ENCODE results near the gene GPR84. TPM values are rescaled to one million over a fixed set of nuclear protein-coding genes. Genes with fewer than 3 reads are reported as not detected.

GPR84 gene
- polyA plus RNA-seq, 1 donor (not counting 4 experiments of a cell fraction or from before 2014, with no cell fraction given), result 0.12 TPM

GRCh38 chr12:54338698-54339296, 25.5 kb downstream of the GPR84 start:
- Histone ChIP-seq H3K4me3 (ENCODE audit: control insufficient read depth in 2 of 3, extremely low read depth in 1 of 3, insufficient read depth in 2 of 3, low read depth in 1 of 3, low read length in 3 of 3) (no peak overlapping the region), H3K9me3 (ENCODE audit: control insufficient read depth, low read depth, low read length) (no peaks in the 10 kb centered on the region), H3K36me3 (ENCODE audit: control insufficient read depth in 2 of 2, extremely low read depth in 1 of 2, insufficient read depth in 2 of 2, low read length in 2 of 2) (peaks cover 16 to 34% of the 10 kb centered on the region in 2 experiments), H3K9me1 (ENCODE audit: control insufficient read depth, extremely low read depth, insufficient read depth, low read length) (no peaks in the 10 kb centered on the region), H3K27me3 (ENCODE audit: control insufficient read depth, extremely low read depth, insufficient read depth, low read length) (no peaks in the 10 kb centered on the region), H3K27ac (ENCODE audit: control insufficient read depth, insufficient read depth, low read length) (no peak overlapping the region), H3K9ac (ENCODE audit: control insufficient read depth, extremely low read depth, insufficient read depth, low read length) (no peak overlapping the region), H3K4me1 (ENCODE audit: control insufficient read depth, extremely low read depth, insufficient read depth, low read length) (no peaks in the 10 kb centered on the region), H3K4me2 (ENCODE audit: control insufficient read depth, extremely low read depth, insufficient read depth, low read depth, low read length) (no peak overlapping the region), H3K79me2 (ENCODE audit: control insufficient read depth, insufficient read depth, low read length) (peaks cover 16% of the 10 kb centered on the region), H2AFZ (ENCODE audit: control insufficient read depth, low read length) (no peak overlapping the region), H4K20me1 (ENCODE audit: control insufficient read depth, extremely low read depth, insufficient read depth, low read length) (peaks cover 4% of the 10 kb centered on the region)
- TF ChIP-seq CTCF (optimal IDR thresholded peaks at IDR 0.05 in 1 of 3, IDR thresholded peaks at IDR 0.05 in 1 of 3, conservative IDR thresholded peaks at IDR 0.05 in 1 of 3; ENCODE audit: extremely low read depth in 1 of 3, insufficient read depth in 2 of 3, low read length in 3 of 3), result no peak
- TF ChIP-seq EZH2 (IDR thresholded peaks at IDR 0.05; ENCODE audit: low read length), result no peak
- DNase-seq (ENCODE audit: low read depth, low spot score), result no peak
- dilution Hi-C loops (cut with MboI; ENCODE audit: extremely low pct_ligation_motif_present, low sequenced_read_pairs), result no loop called here
- FAIRE-seq, result no peak

GRCh38 chr12:54337854-54338650, 26.2 kb downstream of the GPR84 start:
- Histone ChIP-seq H3K27ac (ENCODE audit: control insufficient read depth, insufficient read depth, low read length) (no peak overlapping the region), H3K4me2 (ENCODE audit: control insufficient read depth, extremely low read depth, insufficient read depth, low read depth, low read length) (no peak overlapping the region)
- no peak for TF ChIP-seq CTCF (optimal IDR thresholded peaks at IDR 0.05 in 1 of 3, IDR thresholded peaks at IDR 0.05 in 1 of 3, conservative IDR thresholded peaks at IDR 0.05 in 1 of 3; ENCODE audit: extremely low read depth in 1 of 3, insufficient read depth in 2 of 3, low read length in 3 of 3)
- TF ChIP-seq EZH2 (IDR thresholded peaks at IDR 0.05; ENCODE audit: low read length), result no peak

More at GRCh38 chr12:54337854-54338650, 26.2 kb downstream of the GPR84 start:
- peaks cover 23% of the 10 kb centered on the region for H3K79me2 ChIP-seq (ENCODE audit: control insufficient read depth, insufficient read depth, low read length)
- no peaks in the 10 kb centered on the region for H3K9me3 ChIP-seq (ENCODE audit: control insufficient read depth, low read depth, low read length)
- no peak overlapping the region for H3K9ac ChIP-seq (ENCODE audit: control insufficient read depth, extremely low read depth, insufficient read depth, low read length)
- H3K4me1 ChIP-seq (ENCODE audit: control insufficient read depth, extremely low read depth, insufficient read depth, low read length), result no peaks in the 10 kb centered on the region
- peaks cover 11 to 32% of the 10 kb centered on the region in 2 experiments for H3K36me3 ChIP-seq (ENCODE audit: control insufficient read depth in 2 of 2, extremely low read depth in 1 of 2, insufficient read depth in 2 of 2, low read length in 2 of 2)
- dilution Hi-C loops (cut with MboI; ENCODE audit: extremely low pct_ligation_motif_present, low sequenced_read_pairs), result no loop called here
- no peaks in the 10 kb centered on the region for H3K27me3 ChIP-seq (ENCODE audit: control insufficient read depth, extremely low read depth, insufficient read depth, low read length)
- no peak overlapping the region for H2AFZ ChIP-seq (ENCODE audit: control insufficient read depth, low read length)
- no peak overlapping the region for H3K4me3 ChIP-seq (ENCODE audit: control insufficient read depth in 2 of 3, extremely low read depth in 1 of 3, insufficient read depth in 2 of 3, low read depth in 1 of 3, low read length in 3 of 3)
- FAIRE-seq, result no peak
- no peaks in the 10 kb centered on the region for H3K9me1 ChIP-seq (ENCODE audit: control insufficient read depth, extremely low read depth, insufficient read depth, low read length)
- H4K20me1 ChIP-seq (ENCODE audit: control insufficient read depth, extremely low read depth, insufficient read depth, low read length), result peaks cover 4% of the 10 kb centered on the region
- DNase-seq (ENCODE audit: low read depth, low spot score), result no peak

Data from keratinocyte (primary cell).